Stimulated activated naive CD4-positive, alpha-beta T cell (primary cell): ENCODE results near the gene OR10V1.
"Not testable (repeated sequence)": the region's sequence is repeated elsewhere in the genome, so short reads cannot be mapped to it uniquely, and the experiment has no call there.

Experiments used
- DNase-seq, 6 experiments: peaks; one replicate each; lab custom pipeline; 2025; lab: John Stamatoyannopoulos, UW

OR10V1 gene

DNA sequence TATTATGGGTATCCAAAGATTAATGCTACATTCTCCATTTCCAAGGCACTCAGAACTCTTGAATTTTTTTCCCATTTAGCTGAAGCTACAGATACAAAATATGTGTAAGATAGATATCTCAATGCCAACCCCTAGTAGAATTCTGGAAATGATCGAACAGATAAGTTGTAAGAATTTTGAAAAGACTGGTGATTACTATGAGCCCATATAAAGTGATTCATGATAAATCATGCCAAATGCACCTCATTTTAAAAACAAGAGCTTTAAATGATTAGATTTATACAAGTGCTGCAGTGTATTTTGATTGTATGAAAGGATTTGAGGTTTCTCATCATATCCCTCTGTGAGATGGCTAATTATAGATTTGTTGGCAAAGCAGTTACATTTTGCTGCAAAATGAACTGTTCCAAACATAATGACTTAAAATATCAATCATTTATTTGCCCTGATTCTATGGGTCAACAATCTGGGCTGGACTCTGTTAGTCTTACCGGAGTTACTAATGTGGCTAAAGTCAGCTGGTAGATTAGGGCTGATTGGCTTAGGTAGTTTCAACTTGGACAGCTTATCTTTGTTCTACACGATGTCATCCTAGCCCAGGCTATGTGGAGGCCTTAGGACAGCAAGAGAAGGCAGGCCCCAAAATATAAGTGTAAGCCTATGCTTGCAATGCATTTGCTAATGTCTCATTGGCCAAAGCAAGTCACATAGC lies 3.4 kb downstream of the OR10V1 start:
- DNase-seq, result no peak

DNA sequence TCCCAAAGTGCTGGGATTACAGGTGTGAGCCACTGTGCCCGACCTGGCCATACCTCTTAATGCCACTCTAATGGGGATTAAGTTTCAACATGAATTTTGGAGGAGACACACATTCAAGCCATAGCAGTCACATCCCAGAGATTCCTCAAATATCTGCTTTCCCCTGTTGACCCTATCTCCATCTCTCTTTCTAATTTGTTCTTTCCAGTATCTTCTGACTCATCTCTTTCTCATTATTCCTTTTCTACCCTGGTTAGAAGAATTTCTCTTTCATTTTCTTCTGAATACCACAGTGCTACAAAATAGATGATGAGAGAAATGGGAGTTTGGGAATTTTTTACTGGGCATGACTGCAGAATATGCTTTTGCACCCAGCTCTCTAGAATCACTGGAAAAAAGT lies 5.1 kb downstream of the OR10V1 start:
- no peak for DNase-seq

DNA sequence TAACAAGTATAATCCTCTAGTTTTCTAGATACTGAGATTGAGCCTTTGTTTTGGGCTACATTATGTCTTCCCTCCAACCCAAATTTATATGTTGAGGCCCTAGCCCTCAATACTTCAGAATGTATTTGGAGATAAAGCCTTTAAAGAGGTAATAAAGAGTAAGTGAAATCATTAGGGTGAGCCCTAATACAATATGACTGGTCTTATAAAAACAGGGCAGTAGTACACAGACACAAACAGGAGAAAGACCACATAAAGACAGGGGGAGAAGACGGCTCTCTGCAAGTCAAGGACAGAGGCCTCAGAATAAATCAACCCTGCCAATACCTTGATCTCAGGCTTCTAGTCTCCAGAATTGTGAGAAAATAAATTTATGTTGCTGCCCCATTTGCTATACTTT lies 6.3 kb downstream of the OR10V1 start:
- no peak for DNase-seq

DNA sequence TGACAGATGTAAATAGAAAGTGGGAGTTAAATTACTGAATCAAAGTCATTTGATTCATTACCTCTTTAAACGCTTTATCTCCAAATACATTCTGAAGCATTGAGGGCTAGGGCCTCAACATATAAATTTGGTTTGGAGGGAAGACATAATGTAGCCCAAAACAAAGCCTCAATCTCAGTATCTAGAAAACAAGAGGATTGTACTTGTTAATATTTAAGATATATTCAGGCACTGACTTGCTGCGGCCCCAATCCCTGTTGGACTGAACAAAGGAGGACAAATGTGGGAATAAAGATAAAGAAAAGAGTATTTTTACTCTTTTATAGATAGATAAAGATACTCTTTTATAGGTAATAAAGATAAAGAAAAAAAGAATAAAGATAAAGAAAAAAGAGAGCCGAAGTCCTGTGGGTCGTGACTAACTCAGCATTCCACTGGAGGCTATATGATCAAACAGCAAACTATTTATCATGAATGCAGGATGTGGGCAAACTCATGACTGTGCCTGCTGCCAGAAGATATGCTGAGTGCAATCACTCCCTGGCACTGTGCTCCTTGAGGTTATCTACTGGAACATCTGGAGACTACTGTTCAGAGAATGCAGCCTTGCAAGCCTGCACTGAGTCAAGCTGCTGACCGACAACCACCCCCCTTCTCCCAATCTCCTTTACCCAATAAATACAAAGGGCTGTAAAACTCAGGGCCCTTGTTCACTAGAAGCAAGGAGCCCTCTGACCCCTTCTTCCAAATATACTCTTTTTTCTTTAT lies 6.9 kb downstream of the OR10V1 start:
- DNase-seq, result no peak

DNA sequence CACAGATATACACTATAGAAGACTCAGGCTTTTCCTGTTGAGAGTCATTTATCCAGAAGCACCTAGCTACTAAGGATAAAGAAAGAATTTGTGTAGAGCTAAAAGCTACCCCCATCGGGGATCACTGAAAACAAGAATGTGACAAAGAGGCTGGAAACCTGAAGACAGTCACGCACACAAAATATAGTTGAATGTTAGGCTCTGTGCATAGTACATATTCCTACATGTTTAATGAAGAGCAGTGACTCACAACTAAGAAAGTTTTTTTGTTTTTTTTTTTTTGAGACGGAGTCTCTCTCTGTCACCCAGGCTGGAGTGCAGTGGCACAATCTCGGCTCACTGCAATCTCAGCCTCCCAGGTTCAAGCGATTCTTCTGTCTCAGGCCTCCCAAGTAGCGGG lies 8.4 kb downstream of the OR10V1 start:
- no peak for DNase-seq

DNA sequence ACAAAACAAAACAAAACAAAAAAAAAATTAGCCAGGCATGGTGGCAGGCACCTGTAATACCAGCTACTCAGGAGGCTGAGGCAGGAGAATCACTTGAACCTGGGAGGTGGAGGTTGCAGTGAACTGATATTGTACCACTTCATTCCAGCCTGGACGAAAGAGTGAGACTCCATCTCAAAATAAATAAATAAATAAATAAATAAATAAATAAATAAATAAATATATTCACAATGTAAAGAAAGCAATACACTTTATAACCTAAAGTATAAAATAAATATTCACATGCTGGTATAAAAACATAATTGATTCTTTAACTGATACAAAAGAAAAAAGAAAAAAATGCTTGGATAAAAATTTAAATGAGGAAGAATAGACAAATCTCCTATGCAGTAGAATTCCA lies 10.1 kb downstream of the OR10V1 start:
- DNase-seq, result not testable (repeated sequence)

DNA sequence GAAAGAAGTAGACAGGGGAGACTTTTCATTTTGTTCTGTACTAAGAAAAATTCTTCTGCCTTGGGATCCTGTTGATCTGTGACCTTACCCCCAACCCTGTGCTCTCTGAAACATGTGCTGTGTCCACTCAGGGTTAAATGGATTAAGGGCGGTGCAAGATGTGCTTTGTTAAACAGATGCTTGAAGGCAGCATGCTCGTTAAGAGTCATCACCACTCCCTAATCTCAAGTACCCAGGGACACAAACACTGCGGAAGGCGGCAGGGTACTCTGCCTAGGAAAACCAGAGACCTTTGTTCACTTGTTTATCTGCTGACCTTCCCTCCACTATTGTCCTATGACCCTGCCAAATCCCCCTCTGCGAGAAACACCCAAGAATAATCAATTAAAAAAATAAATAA lies 13.5 kb downstream of the OR10V1 start:
- not testable (repeated sequence) for DNase-seq

DNA sequence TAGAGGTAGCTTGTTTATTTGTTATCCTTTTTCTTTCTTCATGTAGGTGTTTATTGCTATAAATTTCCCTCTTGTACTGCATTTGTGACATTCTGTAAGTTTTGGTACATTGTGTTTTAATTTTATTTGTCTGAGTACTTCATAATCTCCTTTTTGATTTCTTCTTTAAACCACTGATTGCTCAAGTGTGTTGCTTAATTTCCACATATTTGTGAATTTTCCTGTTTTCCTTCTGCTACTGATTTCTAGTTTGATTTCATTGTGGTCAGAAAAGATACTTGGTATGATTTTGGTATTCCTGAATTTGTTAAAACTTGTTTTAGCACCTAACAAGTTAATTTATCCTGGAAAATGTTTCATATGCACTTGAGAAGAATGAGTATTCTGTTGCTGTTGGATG lies 15.1 kb downstream of the OR10V1 start:
- no peak for DNase-seq

DNA sequence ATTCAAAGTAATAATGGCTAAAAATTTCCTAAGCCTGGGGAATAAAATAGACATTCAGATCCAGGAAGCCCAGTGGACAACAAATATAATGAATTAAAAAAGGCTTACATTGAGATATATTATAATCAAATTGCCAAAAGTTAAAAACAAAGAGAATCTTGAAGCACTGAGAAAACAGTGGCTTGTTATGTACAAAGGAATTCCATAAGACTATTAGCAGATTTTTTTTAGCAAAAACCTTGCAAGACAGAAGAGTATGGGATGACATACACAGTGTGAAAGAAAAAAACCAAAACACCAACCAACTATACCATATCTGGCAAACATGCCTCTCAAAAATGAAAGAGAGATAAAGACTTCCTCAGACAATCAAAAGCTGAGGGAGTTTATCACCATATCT lies 20.7 kb downstream of the OR10V1 start:
- no peak for DNase-seq

DNA sequence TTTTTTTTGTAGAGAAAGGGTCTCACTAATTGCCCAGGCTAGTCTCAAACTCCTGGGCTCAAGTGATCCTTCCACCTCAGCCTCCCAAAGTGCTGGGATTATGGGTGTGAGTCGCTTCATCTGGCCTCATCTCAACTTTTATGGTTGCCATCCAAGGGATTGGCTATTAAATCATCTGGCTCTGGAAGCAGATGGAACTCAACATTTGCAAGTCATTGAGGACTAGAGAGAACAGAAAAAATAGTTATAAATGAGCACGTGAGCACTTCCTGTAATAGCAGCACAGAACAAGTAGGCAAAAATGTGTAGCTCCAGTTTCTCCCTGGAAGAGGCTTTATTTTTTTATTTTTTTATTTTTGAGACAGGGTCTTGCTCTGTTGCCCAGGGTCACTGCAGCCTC lies 22.5 kb downstream of the OR10V1 start:
- no peak for DNase-seq

DNA sequence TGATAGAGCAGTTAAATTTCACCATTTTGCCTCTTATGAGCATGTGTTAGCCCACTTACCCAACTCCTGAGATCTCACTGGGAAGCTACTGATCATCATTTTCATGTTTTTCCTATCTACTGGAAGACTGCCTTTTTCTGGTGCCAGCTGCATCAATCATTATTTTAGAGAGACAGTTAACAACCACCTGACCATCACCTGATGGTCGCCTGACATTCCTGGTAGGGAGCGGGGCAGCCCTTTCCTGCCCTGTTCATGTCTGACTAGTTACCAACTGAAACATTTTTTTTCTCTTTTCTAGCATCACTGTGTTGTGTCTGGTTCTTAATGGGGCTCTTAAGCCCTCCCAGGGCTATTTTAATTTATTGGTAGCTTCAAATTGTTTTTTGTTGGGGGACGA lies 24.6 kb downstream of the OR10V1 start:
- DNase-seq, result no peak

DNA sequence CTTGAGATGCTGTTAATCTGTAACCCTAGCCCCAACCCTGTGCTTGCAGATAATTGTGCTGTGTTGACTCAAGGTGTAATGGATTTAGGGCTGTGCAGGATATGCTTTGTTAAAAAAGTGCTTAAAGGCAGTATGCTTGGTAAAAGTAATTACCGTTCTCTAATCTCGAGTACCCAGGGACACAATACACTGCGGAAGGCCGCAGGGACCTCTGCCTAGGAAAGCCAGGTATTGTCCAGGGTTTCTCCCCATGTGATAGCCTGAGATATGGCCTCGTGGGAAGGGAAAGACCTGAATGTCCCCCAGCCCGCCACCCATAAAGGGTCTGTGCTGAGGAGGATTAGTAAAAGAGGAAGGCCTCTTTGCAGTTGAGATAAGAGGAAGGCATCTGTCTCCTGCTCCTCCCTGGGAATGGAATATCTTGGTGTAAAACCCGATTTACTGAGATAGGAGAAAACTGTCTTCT lies 32.4 kb downstream of the OR10V1 start:
- DNase-seq, result not testable (repeated sequence)

DNA sequence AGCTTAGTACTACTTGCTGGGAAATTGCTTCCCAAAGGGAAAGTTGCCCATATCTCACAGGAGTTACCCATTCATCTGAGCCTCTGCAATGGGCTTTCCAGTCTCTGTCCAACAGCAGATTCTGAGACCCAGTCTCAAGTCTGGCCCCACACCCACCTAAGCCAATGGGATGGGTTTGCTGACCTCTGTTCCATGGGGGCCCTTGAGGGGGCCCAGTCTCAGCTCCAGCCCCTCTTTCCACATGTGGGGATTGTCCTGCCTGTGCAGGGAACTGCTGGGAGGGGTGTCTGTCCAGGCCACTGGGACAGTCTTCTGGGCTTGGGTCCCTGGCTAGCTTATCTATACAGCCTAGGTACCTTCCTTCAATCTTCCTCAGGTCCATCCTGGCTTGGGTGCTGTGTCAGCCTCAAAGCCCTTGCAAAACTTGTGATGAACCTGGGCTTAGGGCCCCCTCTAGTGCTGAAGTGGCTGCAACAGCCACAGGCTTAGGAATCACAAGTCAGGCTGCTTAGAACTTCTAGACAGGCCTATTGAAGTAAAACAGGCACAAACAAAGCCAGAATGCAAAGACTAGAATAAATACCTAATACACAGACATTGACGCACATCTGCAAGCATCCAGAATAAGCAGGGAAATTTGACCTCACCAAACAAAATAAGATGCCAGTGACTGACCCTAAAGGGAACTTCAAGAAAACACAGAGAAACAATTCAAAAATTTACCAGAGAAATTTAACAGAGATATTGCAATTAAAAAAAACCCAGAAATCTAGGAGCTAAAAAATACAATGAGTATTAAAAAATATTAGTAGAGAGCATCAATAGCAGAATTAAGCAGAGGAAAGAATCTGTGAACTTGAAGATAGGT lies 33.1 kb downstream of the OR10V1 start:
- peak; percentile 12 to 61 (median 44) for DNase-seq

DNA sequence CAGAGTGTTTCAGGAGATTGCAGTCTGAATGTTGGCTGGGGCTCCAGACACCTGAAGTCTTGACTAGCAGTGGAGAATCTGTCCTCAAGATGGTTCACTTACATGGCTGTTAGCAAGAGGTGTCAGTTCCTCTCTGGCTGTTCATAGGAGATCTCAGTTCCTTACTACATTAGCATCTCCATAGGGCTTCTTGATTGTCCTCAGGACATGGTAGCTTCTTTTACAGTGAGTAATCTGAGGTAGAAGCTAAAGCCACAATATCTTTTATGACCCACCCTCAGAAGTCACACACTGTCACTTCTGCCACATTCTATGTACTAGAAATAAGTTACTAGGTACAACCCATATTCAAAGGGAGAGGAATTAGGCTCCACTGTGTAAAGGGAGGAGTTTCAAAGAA lies 34.3 kb downstream of the OR10V1 start:
- DNase-seq, result no peak

DNA sequence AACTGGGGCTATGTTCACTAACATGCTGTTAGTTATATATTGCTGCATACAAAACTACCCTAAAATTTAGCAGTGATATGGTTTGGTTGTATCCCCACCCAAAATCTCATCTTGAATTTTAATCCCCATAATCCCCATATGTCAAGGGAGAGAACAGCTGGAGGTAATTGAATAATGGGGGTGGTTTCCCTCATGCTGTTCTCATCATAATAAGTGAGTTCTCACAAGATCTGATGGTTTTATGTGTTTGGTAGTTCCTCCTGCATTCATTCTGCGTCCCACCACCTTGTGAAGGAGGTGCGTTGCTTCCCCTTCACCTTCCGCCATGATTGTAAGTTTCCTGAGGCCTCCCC lies 34.9 kb downstream of the OR10V1 start:
- no peak for DNase-seq

DNA sequence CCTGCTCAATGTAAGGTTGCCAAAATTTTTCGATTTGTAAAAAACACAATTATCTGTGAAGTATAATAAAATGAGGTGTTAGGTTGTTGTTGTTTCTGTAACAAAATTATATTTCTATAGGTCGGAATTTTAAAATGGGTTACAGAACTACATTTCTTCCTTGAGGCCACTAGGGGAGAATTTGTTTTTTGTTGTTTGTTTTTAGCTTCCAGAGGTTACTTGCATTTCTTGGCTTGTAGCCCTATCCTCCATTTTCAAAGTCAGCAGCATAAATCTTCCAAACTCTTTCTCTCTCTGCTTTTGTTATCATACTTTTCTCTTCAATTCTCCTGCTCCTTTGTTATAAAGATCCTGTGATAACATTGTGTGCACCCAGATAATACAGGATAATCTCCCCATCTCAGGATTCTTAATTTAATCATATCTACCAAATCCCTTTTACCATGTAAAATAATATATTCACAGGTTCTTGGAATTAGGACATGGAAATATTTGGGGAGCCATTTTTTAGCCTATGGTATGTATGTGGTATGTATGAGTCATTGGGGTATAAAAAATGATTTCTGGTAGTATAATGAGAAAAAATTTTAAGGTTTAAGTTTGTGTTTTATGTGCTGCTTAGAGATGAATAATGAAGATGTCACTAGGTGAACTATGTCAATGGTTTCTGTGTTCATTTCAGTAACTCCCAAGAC lies 35.4 kb downstream of the OR10V1 start:
- no peak for DNase-seq

DNA sequence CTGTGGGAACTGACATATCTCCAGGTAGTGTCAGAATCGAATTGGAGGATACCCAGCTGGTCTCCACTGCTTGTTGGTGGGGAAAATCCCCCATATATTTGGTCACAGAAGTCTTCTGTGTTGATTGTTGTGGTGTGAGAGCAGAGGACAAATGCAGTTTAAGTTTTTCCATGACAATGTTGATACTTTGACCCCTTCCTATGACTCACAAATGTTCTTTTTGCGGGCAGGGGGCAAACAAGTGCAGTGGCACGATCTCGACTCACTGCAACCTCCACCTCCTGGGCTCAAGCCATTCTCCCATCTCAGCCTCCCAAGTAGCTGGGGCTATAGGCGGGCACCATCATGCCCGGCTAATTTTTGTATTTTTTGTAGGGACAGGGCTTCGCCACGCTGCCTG lies 37.4 kb downstream of the OR10V1 start:
- DNase-seq, result no peak

DNA sequence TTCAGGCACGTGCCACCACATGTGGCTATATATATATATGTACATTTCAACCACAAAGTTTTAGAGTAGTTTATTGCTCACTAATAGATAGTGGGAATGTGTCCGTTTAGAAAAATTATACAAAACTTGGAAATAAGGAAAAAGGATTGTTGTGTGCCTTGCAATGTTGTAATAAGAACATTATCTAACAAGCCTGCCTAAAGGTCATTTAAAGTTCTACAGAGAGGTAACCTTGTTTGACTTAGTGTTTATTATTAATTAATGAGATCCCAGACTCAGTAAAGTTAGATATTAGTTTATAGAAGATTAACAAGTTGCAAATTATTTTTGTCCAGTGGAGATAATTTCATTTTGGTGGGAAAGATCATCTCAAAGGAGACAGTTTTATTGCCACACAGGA lies 39.4 kb downstream of the OR10V1 start:
- no peak for DNase-seq

DNA sequence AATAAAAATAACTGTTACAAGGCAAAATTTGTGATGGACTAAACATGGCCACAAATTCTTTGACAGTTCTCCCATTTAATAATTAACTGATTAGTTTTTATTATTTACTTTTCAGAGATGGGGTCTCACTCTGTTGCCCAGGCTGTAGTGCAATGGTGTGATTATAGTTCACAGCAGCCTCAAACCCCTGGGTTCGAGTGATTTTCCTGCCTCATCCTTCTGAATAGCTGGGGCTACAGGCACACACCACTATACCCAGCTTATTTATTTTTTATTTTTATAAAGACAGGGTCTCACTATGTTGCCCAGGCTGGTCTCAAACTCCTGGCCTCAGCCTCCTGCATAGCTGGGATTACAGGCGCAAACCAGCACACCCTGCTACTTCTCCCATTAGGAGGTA lies 40.4 kb downstream of the OR10V1 start:
- no peak for DNase-seq

DNA sequence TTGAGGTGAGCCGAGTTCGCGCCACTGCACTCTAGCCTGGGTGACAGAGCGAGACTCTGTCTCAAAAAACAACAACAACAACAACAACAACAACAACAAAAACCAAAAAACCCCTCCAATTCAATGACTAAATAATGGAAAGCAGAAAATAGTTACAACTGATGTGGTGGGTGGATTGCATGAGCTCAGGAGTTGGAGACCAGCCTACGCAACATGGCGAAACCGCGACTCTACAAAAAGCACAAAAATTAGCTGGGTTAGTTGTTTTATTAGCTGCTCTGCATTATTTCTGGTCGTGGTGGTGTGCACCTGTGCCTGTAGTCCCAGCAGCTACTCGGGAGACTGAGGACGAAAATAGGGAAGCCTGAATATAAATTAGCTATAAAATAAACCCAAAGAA lies 42.2 kb downstream of the OR10V1 start:
- DNase-seq, result no peak

DNA sequence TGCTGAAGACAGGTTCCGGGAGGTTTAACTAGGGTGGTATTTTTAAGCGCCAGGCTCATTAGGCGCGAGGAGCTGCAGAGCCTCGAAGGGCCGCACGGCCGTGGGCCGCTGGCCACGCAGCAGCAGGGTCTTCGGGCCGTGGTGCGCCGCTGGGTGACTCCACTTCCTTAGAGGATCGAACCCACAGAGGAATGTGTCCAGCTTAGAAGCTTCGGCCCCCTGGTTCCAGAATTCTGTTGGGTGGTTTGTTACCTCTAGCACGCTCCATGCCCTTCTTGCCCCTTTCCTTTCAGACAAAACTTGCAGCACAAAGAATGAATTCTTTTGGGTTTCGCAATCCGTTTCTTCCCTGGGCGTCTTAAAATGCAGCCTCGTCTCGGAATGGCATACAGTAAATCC lies 44.0 kb downstream of the OR10V1 start:
- DNase-seq, result no peak

DNA sequence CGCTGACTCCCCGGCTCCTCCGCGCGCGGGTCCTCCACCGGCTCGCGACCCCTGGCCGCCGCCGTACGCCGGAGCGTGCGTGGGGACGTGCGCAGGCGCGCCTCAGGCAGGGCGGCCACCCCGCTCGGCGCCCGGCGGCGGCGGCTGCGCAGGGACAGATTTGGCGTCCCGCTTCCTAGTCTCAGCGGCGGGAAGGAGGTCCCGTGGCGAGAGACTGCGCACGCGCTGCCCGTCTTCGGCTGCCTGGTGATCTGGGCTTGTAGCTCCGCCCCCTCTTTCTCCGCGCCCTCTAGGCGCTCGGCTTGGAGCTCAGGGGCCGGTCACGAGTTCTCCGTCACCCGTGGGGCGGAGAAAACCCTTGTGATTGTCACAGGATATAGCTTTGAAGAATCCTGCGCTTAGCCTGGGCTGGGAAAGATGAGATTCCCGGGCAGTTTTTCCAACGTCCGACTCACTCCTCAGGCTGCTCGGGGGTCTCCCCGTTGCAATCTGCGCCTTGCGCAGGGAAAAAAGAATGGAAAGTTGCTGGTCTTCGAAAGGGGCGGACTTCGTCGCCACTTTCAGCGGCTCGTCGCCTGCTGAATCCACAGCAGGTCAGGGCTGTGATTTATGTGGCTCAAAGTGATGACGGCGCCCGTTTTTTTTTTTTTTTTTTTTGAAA lies 44.6 kb downstream of the OR10V1 start, which contains the start of gene PATL1:
Gene PATL1, minus strand, starts transcription at position 88 of the 661 bp plus-strand sequence. CDS start 142 bp downstream, outside the sequence.
- peak; percentile 95 to 99 (median 99) for DNase-seq
